Measurements from ENCODE around the gene ATOX1. TPM values are rescaled to one million over a fixed set of nuclear protein-coding genes. Genes with fewer than 3 reads are reported as not detected.

Gene ATOX1
- total RNA-seq = 45.8 and 55.2 TPM in 2 replicates

GRCh38 chr5:151758430-151759241 lies at the start of gene ATOX1:
ATOX1 (minus strand) TSS chr5:151758631; CDS start chr5:151758551, 80 bp downstream.

GRCh38 chr5:151771259-151772028 lies 13.0 kb upstream of the ATOX1 start, which contains the start of gene G3BP1:
G3BP1 (plus strand) TSS chr5:151771954; CDS start chr5:151786621, 14,667 bp downstream.

Other genes with a start within 250 kb of the ATOX1 start
- 88.4 and 139 TPM in 2 replicates for gene FAT2, start 167.3 kb downstream of the ATOX1 start, total RNA-seq
- gene SPARC, start 71.7 kb downstream of the ATOX1 start, total RNA-seq = 1.5 and 54.2 TPM in 2 replicates
- 267 and 277 TPM in 2 replicates for gene G3BP1, start 13.3 kb upstream of the ATOX1 start, total RNA-seq
- not detected in 2 replicates for gene GLRA1, start 166.2 kb upstream of the ATOX1 start, total RNA-seq

Data from tracheal epithelial cell (primary cell).